HG02852 (cell line): Measurements from ENCODE around the gene KCNA10.
"Not testable (repeated sequence)": the region's sequence is repeated elsewhere in the genome, so short reads cannot be mapped to it uniquely, and the experiment has no call there.

Experiments used
- ATAC-seq: cut with Tn5 transposase; IDR thresholded peaks from one replicate; pipeline ENCODE4 v1.9.1; 2021; ENCODE audit warnings: mild to moderate bottlenecking, moderate library complexity; ENCODE audit not compliant: unreplicated experiment

Gene KCNA10

GRCh38 chr1:110535985-110536384 is 17.0 kb upstream of the KCNA10 start:
- no peak for ATAC-seq

DNA sequence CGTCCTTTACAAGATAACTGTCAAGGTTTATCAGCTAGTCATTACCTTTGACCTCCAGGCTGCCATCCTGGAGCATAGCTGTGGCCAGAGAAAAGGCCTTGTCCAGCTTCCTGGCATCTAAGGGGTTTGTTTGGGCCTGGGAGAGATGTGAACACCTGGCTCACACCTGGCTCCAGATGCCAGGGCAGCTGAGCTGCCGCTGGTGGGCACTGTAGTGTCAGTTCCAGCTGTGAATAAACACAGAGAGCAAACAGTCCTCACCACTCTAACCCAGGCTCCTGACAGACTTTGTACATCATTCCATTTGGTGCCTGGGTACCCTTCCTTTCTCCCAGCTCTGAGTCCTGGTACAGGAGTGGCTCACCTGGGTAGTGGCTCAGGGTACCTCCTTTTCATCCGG is 14.3 kb upstream of the KCNA10 start:
- no peak for ATAC-seq

GRCh38 chr1:110529011-110529410 is 10.0 kb upstream of the KCNA10 start:
- ATAC-seq: no peak

GRCh38 chr1:110526201-110526780 is 7.3 kb upstream of the KCNA10 start:
- no peak for ATAC-seq

DNA sequence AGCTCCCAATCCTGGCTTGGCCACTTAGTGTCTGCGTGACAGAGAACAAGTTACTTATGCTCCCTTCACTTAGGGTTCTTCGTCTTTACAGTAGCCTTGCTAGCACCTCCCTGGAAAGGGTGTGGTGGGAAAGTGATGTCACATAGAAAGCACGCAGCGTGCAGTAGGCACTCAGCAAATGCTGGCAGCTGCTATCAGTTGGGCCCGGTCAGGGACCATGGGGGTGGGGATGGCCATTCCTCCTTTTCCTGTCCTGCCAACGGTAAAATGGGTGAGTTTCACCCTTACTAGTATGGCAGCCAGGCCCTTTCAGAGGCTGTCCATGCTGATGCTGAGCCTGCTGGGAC is 6.2 kb upstream of the KCNA10 start:
- ATAC-seq: no peak

DNA sequence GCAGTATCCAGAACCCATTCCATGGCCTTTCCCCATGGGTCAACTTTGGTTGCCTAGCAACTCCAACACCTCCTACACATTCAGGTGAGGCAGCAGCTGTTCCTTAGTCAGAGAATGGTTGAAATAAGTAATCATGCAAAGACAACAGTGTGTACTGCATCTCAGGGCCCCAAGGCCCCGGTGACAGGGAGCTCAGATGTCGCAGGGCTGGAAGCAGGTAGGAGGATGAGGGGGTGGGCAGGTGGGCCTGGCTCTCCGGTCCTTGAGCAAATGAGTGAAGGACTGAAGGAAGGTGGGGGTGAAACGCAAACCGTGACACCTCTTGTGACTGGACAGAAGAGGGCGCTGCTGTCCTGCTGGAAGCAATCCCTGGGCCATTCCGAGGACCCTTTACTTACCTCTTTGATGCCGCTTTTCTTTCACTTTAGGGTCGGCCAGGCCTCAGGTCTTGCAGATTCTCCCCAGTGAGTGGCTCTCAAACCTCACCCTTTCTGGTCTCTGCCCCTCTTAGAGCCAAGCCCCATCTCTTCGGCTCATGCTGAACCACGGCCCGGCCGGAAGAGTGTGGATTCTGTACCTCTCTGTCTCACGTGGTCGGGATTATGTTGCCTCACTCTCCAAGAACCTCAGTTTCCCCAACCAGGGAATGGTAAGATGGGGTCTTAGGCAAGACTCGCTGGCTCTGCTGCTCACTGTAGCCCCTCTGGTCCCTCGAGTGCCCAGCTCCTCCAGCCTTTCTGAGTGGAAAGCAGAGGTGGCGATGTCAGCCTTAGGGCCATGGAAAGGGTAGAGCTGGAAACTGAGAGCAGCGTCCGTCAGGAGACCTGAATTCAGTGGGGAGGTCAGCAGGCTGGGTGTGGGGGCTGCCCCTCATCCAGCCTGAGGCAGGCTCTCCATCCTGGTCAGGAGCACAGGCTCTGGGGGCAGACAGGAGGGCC is 5.6 kb upstream of the KCNA10 start:
- no peak for ATAC-seq

DNA sequence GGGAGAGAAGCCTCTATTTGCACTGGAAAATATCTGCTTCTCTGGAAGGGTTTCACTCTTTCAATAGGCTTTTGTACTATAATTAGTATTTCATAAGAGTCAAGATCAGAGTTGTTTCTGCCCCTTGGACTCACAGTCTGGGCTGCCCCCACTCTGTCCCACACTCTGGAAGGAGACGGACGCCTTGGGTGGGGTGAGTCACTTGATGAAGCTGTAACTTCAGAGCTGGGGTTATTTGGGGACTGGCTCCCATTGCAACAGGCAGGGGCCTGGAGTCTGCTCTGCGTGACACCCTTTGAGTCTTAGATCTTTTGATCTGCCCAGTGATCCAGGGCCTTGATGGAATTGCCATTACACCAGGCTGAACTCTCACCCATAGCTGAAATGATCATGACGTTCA is 4.0 kb upstream of the KCNA10 start:
- ATAC-seq: no peak

DNA sequence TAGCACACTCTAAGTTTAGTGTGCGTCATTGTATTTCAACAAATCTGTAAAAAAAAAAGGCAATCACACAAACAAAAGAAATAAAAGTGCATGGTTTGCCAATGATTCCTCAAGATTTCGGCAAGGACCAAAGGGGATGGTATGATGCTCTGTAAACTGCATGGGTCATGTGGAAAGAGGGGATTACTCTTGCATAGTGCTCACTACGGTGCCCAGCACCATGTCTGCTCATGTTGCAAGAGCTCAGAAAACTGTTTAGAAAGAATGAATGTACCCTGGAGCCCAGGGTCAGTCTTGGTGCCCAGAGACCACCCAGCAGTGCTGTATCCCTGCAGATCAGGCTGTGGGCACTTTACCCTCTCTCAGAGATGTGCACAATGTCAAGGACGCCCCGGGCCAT is 3.6 kb upstream of the KCNA10 start:
- no peak for ATAC-seq

DNA sequence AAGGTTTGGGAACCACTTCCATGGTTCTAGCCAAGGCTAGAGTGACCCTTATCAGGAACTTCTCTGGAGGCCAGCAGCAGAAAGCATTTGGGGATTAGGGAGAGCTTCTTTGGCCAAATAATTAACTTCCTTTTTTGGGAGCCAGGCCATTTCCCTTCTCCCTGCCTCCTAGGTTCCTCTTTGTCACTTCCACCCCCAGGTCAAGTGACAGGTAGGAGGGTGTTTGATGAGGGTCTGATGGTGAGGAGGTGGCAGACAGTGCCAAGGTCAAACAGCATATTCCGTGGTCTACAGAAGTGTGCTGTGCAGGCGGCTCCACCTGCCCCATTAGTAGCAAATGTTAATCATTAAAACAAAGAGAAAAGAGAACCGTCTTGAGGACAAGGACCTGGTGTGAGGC is 1.9 kb upstream of the KCNA10 start:
- no peak for ATAC-seq

GRCh38 chr1:110515891-110516290 is 3.1 kb downstream of the KCNA10 start:
- no peak for ATAC-seq

GRCh38 chr1:110515041-110515440 is 3.9 kb downstream of the KCNA10 start:
- no peak for ATAC-seq

- ATAC-seq: no peak
Measured at GRCh38 chr1:110513511-110513910, 5.5 kb downstream of the KCNA10 start.

DNA sequence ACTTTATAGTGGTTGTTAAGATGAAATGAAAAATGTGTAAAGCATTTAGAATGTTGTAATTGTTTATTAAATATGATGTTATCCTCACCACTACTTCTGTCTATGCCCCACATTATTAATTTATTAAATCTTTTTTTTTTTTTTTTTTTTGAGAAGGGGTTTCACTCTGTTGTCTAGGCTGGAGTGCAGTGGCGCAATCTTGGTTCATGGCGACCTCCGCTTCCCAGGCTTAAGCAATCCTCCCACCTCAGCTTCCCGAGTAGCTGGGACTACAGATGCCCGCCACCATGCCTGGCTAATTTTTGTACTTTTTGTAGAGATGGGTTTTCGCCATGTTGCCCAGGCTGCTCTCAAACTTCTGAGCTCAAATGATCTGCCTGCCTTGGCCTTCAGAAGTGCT is 7.5 kb downstream of the KCNA10 start:
- no peak for ATAC-seq

GRCh38 chr1:110510921-110511320 is 8.1 kb downstream of the KCNA10 start:
- not testable (repeated sequence) for ATAC-seq

GRCh38 chr1:110509655-110510054 is 9.3 kb downstream of the KCNA10 start:
- no peak for ATAC-seq

GRCh38 chr1:110508028-110508940 is 10.7 kb downstream of the KCNA10 start:
- no peak for ATAC-seq

DNA sequence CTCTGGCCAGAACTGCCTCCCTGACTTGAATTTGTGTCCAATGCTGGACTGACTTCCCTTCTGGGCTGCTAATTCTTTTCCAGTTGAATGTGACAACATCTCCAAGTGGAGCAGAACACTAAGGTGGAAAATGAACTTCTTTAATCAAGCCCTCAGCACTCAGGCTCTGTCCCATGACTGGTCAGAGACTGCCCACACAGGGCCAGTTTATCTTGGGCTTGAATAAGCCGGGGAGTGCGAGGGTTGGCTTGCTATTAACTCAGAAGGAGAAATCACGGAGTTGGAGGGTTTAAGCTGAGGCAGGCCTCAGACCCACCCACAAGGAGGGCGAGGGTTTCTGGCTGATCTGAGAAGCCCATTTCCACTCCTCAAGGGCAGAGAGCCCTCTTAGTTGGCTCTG is 12.4 kb downstream of the KCNA10 start:
- no peak for ATAC-seq

GRCh38 chr1:110505596-110505995 is 13.4 kb downstream of the KCNA10 start:
- ATAC-seq: no peak

- ATAC-seq: no peak
Measured at GRCh38 chr1:110504226-110504625, 14.7 kb downstream of the KCNA10 start.

- no peak for ATAC-seq
Measured at GRCh38 chr1:110503471-110503870, 15.5 kb downstream of the KCNA10 start.

- ATAC-seq: no peak
Measured at GRCh38 chr1:110502402-110503151, 16.4 kb downstream of the KCNA10 start.
